SK-N-SH (cell line): ENCODE measurements around the gene C1RL.

Experiments used
- ELF1 ChIP-seq: IDR thresholded peaks from 2 replicates; pipeline ENCODE4 v1.4.0; 2012
- MXI1 ChIP-seq: IDR thresholded peaks from 2 replicates; pipeline ENCODE4 v1.6.1; 2012; ENCODE audit warnings: mild to moderate bottlenecking, low read depth, low read length, improper control_type of control experiment
- TAF1 ChIP-seq: IDR thresholded peaks from 2 replicates; pipeline ENCODE4 v1.6.1; 2012; ENCODE audit warnings: low read depth, mild to moderate bottlenecking, low read length, moderate library complexity, borderline replicate concordance
- TCF12 ChIP-seq: IDR thresholded peaks from 2 replicates; pipeline ENCODE4 v1.4.0; 2012
- YY1 ChIP-seq: IDR thresholded peaks from 2 replicates; pipeline ENCODE4 v1.4.0; 2012; ENCODE audit warnings: low read depth, mild to moderate bottlenecking
- TF ChIP-seq, protein P1 (sequence below): fragments of 150-350 bp; IDR thresholded peaks from 2 replicates; pipeline ENCODE4 v1.6.1; 2017; ENCODE audit warnings: antibody characterized with exemption, low read length, low read depth, borderline replicate concordance
- TF ChIP-seq, protein P2 (sequence below): fragments of 200-600 bp; sonication (generic); IDR thresholded peaks from 2 replicates; pipeline ENCODE4 v1.6.1; 2017; ENCODE audit warnings: antibody characterized with exemption, mild to moderate bottlenecking, moderate library complexity

DNA sequence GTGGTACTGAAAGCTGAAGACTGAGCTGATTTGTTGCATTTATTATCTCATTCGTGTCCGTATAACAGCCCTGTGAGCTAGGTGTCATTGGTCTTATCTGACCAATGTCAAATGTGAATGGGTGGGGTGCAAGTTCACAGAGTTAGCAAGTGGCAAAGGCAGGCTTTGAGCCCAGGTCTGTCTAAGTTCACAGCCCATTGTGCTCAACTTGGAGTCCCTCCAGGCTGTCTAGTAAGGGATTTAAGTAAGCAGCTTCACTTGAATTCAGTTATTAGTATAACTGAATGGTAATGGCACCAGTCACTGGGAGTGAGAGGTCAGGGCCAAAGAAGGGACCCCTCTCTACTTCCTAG, 40.0 kb downstream of the C1RL start:
- no peak for TF ChIP-seq TAF1
- TF ChIP-seq YY1: no peak
- TF ChIP-seq ELF1: no peak
- TF ChIP-seq, protein P1, sequence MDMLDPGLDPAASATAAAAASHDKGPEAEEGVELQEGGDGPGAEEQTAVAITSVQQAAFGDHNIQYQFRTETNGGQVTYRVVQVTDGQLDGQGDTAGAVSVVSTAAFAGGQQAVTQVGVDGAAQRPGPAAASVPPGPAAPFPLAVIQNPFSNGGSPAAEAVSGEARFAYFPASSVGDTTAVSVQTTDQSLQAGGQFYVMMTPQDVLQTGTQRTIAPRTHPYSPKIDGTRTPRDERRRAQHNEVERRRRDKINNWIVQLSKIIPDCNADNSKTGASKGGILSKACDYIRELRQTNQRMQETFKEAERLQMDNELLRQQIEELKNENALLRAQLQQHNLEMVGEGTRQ: no peak
- TF ChIP-seq, protein P2, sequence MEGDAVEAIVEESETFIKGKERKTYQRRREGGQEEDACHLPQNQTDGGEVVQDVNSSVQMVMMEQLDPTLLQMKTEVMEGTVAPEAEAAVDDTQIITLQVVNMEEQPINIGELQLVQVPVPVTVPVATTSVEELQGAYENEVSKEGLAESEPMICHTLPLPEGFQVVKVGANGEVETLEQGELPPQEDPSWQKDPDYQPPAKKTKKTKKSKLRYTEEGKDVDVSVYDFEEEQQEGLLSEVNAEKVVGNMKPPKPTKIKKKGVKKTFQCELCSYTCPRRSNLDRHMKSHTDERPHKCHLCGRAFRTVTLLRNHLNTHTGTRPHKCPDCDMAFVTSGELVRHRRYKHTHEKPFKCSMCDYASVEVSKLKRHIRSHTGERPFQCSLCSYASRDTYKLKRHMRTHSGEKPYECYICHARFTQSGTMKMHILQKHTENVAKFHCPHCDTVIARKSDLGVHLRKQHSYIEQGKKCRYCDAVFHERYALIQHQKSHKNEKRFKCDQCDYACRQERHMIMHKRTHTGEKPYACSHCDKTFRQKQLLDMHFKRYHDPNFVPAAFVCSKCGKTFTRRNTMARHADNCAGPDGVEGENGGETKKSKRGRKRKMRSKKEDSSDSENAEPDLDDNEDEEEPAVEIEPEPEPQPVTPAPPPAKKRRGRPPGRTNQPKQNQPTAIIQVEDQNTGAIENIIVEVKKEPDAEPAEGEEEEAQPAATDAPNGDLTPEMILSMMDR: no peak
- TF ChIP-seq TCF12: no peak
- TF ChIP-seq MXI1: no peak
